Kidney (tissue), 14 donors: ENCODE measurements around the gene GPR180. TPM values are rescaled to one million over a fixed set of nuclear protein-coding genes. Genes with fewer than 3 reads are reported as not detected.
"Not testable (repeated sequence)": the region's sequence is repeated elsewhere in the genome, so short reads cannot be mapped to it uniquely, and the experiment has no call there.

Source experiments
- DNase-seq, 5 donors: peaks; one replicate each; pipeline ENCODE4 v3.0.0-alpha.2; 2013 to 2020
- FAIRE-seq: peaks from 2 replicates; lab custom pipeline; 2012; peaks lifted over from hg19 to GRCh38; lab: Jason Lieb, UNC
- H3K27ac ChIP-seq, 2 donors: one replicate each; pipeline ENCODE4 v1.7.0; 2013; ENCODE audit warnings: low read depth in 2 of 2, low read length in 2 of 2, inconsistent platforms in 1 of 2
- H3K27me3 ChIP-seq: one replicate; pipeline ENCODE4 v1.7.1; 2013; ENCODE audit warnings: low read length, inconsistent platforms; ENCODE audit not compliant: control insufficient read depth, insufficient read depth
- H3K36me3 ChIP-seq, 3 donors: one replicate each; pipeline versions ENCODE4 v1.7.0 to v1.7.1; 2013; ENCODE audit warnings: low read length in 3 of 3, control low read depth in 1 of 3, inconsistent platforms in 1 of 3; ENCODE audit not compliant: insufficient read depth in 3 of 3, control insufficient read depth in 2 of 3
- H3K4me1 ChIP-seq, 3 donors: one replicate each; pipeline versions ENCODE4 v1.7.0 to v1.7.1; 2013; ENCODE audit warnings: low read length in 3 of 3, inconsistent platforms in 1 of 3, low read depth in 1 of 3; ENCODE audit not compliant: control insufficient read depth in 2 of 3, insufficient read depth in 2 of 3
- H3K4me3 ChIP-seq, 3 donors: one replicate each; pipeline versions ENCODE4 v1.7.0 to v1.8.1; 2013; ENCODE audit warnings: low read length in 3 of 3, control low read depth in 1 of 3, inconsistent platforms in 1 of 3
- H3K9ac ChIP-seq, 3 donors: one replicate each; pipeline versions ENCODE4 v1.7.0 to v1.7.1; 2013; ENCODE audit warnings: low read length in 3 of 3, control low read depth in 1 of 3, inconsistent platforms in 1 of 3
- H3K9me3 ChIP-seq, 3 donors: one replicate each; pipeline versions ENCODE4 v1.7.0 to v1.7.1; 2013; ENCODE audit warnings: low read length in 3 of 3, control low read depth in 1 of 3, inconsistent platforms in 1 of 3; ENCODE audit not compliant: control insufficient read depth in 2 of 3, insufficient read depth in 1 of 3
- intact Hi-C: fragments of 100-400 bp; cut with DNase I; formaldehyde crosslinking; loops from one replicate; pipeline ENCODE4 v1.11.1; 2022
- polyA plus RNA-seq: library from polyadenylated mRNA; stranded (reverse); fragments of 350-450 nt; fragmentation: Illumina TruSeq; extraction: RNeasy Lipid Tissue Mini Kit (QIAGEN cat#74804); gene quantifications from one replicate; pipeline ENCODE4 v1.2.3, GENCODE V29; 2014; ENCODE audit warnings: low read depth, low replicate concordance; ENCODE audit not compliant: insufficient read depth
- total RNA-seq: library from RNA; stranded (reverse); fragmentation: NEBNext Ultra II Directional; extraction: Animal tissue kit (Norgen Biotek cat#: 25700); gene quantifications from one replicate; pipeline ENCODE4 v1.2.1, GENCODE V29; 2021
- TF ChIP-seq, protein P1 (sequence below): IDR thresholded peaks from 3 replicates; pipeline ENCODE4 v1.5.1; 2012; ENCODE audit warnings: mild to moderate bottlenecking, moderate library complexity, borderline replicate concordance; ENCODE audit not compliant: insufficient read depth; ENCODE audit errors: extremely low read depth
- donor health status: control.
- donor health status: control.
- donor health status: control.
- donor health status: control.
- donor health status: control.
- donor health status: DM: yes; HTN: yes; CAD: no.
- donor health status: Normal renal cell carcinoma (clear cell type).

Gene GPR180
- total and polyA plus RNA-seq, 2 donors from 2014 or later, result 1.8 to 5.2 TPM

DNA sequence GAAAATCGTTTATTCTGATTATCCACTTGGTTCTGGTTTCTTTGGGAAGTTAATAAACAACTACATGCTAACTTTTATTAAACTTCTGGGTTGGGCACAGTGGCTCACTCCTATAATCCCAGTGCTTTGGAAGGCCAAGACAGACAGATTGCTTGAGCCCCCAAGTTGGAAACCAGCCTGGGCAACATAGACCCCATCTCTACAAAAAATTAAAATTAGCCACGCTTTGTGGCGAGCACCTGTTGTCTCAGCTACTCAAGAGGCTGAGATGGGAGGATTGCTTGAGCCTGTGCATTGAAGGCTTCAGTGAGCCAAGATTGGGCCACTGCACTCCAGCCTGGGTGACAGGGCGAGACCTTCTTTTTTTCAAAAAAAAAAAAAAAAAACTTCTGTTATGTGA is 21.7 kb downstream of the GPR180 start:
- Histone ChIP-seq H3K27ac (no peak overlapping the region), H3K27me3 (no peaks in the 10 kb centered on the region), H3K4me3 (no peak overlapping the region), H3K36me3 (peaks cover 3% of the 10 kb centered on the region in 3 donors), H3K9me3 (no peaks in the 10 kb centered on the region), H3K9ac (no peak overlapping the region), H3K4me1 (no peaks in the 10 kb centered on the region)
- intact Hi-C loops, result no loop called here
- TF ChIP-seq, protein P1, sequence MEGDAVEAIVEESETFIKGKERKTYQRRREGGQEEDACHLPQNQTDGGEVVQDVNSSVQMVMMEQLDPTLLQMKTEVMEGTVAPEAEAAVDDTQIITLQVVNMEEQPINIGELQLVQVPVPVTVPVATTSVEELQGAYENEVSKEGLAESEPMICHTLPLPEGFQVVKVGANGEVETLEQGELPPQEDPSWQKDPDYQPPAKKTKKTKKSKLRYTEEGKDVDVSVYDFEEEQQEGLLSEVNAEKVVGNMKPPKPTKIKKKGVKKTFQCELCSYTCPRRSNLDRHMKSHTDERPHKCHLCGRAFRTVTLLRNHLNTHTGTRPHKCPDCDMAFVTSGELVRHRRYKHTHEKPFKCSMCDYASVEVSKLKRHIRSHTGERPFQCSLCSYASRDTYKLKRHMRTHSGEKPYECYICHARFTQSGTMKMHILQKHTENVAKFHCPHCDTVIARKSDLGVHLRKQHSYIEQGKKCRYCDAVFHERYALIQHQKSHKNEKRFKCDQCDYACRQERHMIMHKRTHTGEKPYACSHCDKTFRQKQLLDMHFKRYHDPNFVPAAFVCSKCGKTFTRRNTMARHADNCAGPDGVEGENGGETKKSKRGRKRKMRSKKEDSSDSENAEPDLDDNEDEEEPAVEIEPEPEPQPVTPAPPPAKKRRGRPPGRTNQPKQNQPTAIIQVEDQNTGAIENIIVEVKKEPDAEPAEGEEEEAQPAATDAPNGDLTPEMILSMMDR, result no peak
- no peak for FAIRE-seq
- DNase-seq, result no peak

DNA sequence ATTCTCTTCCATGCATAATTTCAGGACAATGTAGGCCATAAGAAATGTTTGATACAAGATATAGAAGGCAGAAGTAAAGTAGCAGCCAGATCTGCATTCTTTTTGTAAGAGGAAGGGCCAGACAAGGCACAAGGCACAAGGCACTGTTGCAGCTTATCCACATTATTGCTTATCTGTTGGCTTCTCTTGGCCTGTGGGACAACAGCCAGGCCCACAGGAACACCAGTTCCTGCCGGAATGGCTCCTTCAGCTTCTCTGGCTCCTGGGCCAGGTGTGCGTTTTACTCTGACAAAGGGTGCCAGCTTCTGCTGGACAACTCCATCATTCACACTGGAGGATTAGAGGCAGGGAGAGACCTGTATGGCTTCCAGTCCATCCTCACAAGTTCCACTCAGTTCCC is 29.2 kb downstream of the GPR180 start:
- Histone ChIP-seq H3K36me3 (no peaks in the 10 kb centered on the region), H3K9me3 (no peaks in the 10 kb centered on the region), H3K9ac (no peak overlapping the region), H3K4me3 (no peak overlapping the region), H3K4me1 (no peaks in the 10 kb centered on the region), H3K27me3 (no peaks in the 10 kb centered on the region), H3K27ac (no peak overlapping the region)
- TF ChIP-seq, protein P1, result no peak
- DNase-seq (no peak), FAIRE-seq (no peak)
- intact Hi-C loops, result no loop called here

- TF ChIP-seq, protein P1, result no peak
- FAIRE-seq (no peak), DNase-seq (no peak)
- Histone ChIP-seq H3K27me3 (no peaks in the 10 kb centered on the region), H3K4me1 (no peaks in the 10 kb centered on the region), H3K9ac (no peak overlapping the region), H3K4me3 (no peak overlapping the region), H3K27ac (no peak overlapping the region), H3K36me3 (no peaks in the 10 kb centered on the region), H3K9me3 (no peaks in the 10 kb centered on the region)
- intact Hi-C loops, result no loop called here
Observed at GRCh38 chr13:94632226-94632980, 30.7 kb downstream of the GPR180 start.

DNA sequence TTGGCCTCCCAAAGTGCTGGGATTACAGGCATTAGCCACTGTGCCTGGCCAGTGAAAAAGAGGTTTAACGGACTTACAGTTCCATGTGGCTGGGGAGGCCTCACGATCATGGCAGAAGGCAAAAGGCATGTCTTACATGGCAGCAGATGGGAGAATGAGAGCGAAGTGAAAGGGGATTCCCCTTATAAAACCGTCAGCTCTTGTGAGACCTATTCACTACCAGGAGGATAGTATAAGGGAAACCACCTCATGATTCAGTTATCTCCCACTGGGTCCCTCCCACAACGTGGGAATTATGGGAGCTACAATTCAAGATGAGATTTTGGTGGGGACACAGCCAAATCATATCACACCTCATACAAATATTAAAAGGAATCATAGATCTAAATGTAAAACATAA is 34.4 kb downstream of the GPR180 start:
- H3K9ac ChIP-seq, H3K4me1 ChIP-seq, H3K27ac ChIP-seq, H3K4me3 ChIP-seq, FAIRE-seq, H3K27me3 ChIP-seq, H3K9me3 ChIP-seq, DNase-seq, H3K36me3 ChIP-seq, intact Hi-C loops: not testable (repeated sequence)
